Mucosa of stomach (tissue), 1 donor: ENCODE results near the gene FPR2.

Experiments
- H3K27me3 ChIP-seq: one replicate; pipeline ENCODE4 v1.7.0; 2013; ENCODE audit warnings: mild to moderate bottlenecking, low read length; ENCODE audit not compliant: control insufficient read depth, insufficient read depth
- H3K36me3 ChIP-seq: one replicate; pipeline ENCODE4 v1.7.0; 2013; ENCODE audit warnings: low read length; ENCODE audit not compliant: control insufficient read depth, insufficient read depth
- H3K4me1 ChIP-seq: one replicate; pipeline ENCODE4 v1.7.0; 2013; ENCODE audit warnings: mild to moderate bottlenecking, low read length; ENCODE audit not compliant: control insufficient read depth, insufficient read depth
- H3K4me3 ChIP-seq: one replicate; pipeline ENCODE4 v1.7.0; 2013; ENCODE audit warnings: low read length
- H3K9ac ChIP-seq: one replicate; pipeline ENCODE4 v1.7.0; 2013; ENCODE audit warnings: mild to moderate bottlenecking, low read length, moderate library complexity
- H3K9me3 ChIP-seq: one replicate; pipeline ENCODE4 v1.7.0; 2013; ENCODE audit warnings: mild to moderate bottlenecking, low read length, moderate library complexity; ENCODE audit not compliant: control insufficient read depth
- donor health status: Pancreatic carcinoma.

FPR2 gene

DNA sequence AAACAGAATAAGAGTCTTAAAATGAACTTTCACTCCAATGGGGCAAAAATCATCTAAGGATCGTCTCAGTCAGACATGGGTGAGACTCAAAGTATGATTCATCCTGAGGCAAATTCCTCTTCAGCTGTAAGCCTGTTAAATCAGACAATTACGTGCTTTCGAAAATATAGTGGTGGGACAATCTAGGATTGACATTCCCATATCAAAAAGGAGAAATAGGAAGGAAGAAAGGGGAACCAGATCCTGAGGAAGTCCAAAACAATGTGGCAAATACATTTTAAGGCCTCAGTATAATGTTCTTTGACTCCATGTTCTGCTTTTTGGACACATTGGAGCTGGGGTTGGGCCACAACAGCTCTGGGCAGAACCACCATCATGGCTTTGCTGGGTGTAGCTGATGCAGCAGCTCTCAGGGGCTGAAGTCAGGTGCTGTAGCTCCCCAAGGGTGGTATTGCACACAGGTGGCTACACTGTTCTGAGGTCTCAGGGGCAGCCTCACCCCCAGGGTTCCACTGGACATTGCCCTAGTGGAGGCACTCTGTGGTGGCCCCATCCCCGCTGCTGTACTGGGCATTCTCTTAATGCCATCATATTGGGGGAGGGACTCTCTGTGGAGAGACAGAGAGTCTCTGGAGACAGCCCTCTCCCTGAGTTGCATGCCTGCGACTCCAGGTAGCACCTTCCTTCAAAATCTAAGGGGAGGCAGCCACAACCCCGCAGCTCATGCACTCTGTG, 28.2 kb downstream of the FPR2 start:
- Histone ChIP-seq H3K4me3 (no peak overlapping the region), H3K9ac (no peak overlapping the region), H3K27me3 (no peaks in the 10 kb centered on the region), H3K4me1 (no peaks in the 10 kb centered on the region), H3K36me3 (no peaks in the 10 kb centered on the region), H3K9me3 (no peaks in the 10 kb centered on the region)

DNA sequence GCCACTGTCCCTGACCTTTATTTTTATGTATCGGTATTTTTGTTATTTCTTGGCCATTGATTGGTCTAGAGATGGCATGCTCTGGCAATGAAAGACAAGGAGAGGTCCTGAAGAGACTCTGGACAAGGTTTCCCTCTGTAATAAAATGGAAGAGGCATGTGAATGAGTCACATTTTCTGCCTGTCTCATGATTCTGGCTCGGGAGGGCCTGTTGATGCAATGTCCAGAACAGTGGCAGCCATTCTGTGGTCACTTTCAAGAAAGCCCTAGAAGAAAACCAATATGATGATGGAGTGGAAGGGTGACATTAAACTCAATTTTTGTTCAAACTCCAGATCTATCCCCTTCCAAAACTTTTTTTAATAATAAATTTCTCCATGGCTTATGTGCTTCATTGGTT, 32.0 kb downstream of the FPR2 start:
- no peaks in the 10 kb centered on the region for H3K36me3 ChIP-seq
- H3K9me3 ChIP-seq, result no peaks in the 10 kb centered on the region
- H3K27me3 ChIP-seq, result no peaks in the 10 kb centered on the region
- no peaks in the 10 kb centered on the region for H3K4me1 ChIP-seq
- no peak overlapping the region for H3K4me3 ChIP-seq
- no peak overlapping the region for H3K9ac ChIP-seq

GRCh38 chr19:51793994-51794393, 33.0 kb downstream of the FPR2 start:
- no peaks in the 10 kb centered on the region for H3K4me1 ChIP-seq
- no peaks in the 10 kb centered on the region for H3K27me3 ChIP-seq
- H3K4me3 ChIP-seq, result no peak overlapping the region
- H3K9me3 ChIP-seq, result no peaks in the 10 kb centered on the region
- H3K36me3 ChIP-seq, result no peaks in the 10 kb centered on the region
- no peak overlapping the region for H3K9ac ChIP-seq

GRCh38 chr19:51794885-51795490, 34.0 kb downstream of the FPR2 start, which contains the start of gene FPR3:
TSS of gene FPR3 (plus strand) at chr19:51795157. CDS start at chr19:51823749, 28,592 bp downstream.
- Histone ChIP-seq H3K4me1 (peaks cover 6% of the 10 kb centered on the region), H3K36me3 (no peaks in the 10 kb centered on the region), H3K9me3 (no peaks in the 10 kb centered on the region), H3K27me3 (no peaks in the 10 kb centered on the region), H3K9ac (no peak within 1 kb of the TSS), H3K4me3 (no peak within 1 kb of the TSS)

DNA sequence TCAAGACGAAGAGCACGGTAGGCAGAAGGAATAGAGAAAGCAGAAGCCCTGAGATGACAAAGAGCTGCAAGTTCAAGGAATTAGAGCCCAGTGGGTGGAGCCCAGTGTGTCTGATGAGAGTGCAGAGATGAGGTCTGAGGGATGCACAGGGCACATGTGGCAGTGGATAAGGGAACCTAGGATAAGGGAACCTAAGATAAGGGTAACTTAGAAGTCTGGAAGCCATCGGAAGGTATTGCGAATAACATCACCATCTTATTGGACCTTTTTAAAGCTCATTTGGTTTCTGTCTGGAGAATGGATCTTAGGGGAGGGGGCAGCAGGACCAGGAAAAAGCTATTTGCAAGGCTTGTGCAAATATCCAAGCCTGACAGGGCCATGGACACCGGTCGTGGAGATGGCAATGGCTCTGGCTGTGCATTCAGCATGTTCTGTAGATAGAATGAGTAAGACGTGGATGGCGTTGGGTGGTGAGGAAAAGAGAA, 35.3 kb downstream of the FPR2 start:
- peaks cover 6% of the 10 kb centered on the region for H3K4me1 ChIP-seq
- H3K9me3 ChIP-seq, result no peaks in the 10 kb centered on the region
- H3K36me3 ChIP-seq, result no peaks in the 10 kb centered on the region
- H3K4me3 ChIP-seq, result no peak overlapping the region
- H3K9ac ChIP-seq, result no peak overlapping the region
- no peaks in the 10 kb centered on the region for H3K27me3 ChIP-seq

DNA sequence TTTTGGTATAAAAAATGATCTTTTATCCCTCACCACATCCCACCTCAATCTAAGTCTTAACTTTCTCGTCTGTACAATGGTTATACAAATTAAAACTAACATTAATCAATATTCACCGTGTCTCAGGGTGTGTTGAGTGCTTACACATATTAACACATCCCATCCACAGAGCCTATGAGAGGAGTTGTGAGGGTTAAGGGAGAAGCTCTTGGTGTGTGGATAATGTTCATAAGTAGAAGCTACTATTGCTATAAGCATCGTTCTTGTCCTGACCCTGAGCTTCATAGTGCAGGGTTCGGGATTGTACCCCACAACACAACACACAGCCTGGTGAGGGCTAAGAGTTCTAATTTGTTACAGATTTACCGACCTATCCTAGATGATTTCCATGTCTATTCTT, 36.5 kb downstream of the FPR2 start:
- Histone ChIP-seq H3K36me3 (no peaks in the 10 kb centered on the region), H3K9me3 (no peaks in the 10 kb centered on the region), H3K4me1 (peaks cover 6% of the 10 kb centered on the region), H3K4me3 (no peak overlapping the region), H3K27me3 (no peaks in the 10 kb centered on the region), H3K9ac (no peak overlapping the region)

- Histone ChIP-seq H3K9ac (no peak overlapping the region), H3K36me3 (no peaks in the 10 kb centered on the region), H3K9me3 (no peaks in the 10 kb centered on the region), H3K27me3 (no peaks in the 10 kb centered on the region), H3K4me1 (peaks cover 6% of the 10 kb centered on the region), H3K4me3 (no peak overlapping the region)
These were observed 37.1 kb downstream of the FPR2 start for GRCh38 chr19:51798062-51798461.

DNA sequence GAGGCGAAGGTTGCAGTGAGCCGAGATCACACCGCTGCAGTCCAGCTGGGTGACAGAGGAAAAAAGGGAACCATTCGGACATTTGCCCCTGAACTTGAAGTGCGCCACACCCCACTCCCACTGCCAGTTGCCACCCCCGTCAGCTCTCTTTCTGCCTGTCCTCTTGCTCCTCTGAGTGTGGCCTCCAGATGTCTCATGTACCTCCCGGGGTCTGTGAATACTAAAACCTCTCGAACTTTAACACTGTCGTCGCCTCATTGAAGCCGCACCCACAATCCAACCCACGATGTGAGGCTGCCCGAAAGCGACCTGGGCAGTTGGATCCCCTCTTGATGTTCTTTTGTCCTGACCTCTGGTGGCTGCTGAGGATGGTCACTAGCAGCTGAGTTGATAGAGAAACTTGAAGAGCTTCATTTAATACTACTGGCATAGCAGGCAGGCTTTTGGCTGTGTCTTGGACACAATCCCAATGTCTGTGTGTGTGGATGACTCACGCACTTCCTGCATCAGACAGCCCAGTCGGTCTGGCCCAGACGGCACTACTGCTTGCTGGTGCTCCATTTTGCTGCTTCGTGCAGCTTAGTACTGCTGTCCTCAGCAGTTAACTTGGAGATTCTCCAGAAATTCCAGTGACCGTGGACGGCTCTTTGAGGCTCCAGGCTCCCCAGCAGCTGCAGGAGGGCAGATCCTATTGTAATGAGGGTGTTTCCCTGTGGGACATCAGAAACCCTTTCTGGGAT, 38.2 kb downstream of the FPR2 start:
- Histone ChIP-seq H3K4me3 (no peak overlapping the region), H3K9me3 (no peaks in the 10 kb centered on the region), H3K27me3 (no peaks in the 10 kb centered on the region), H3K36me3 (no peaks in the 10 kb centered on the region), H3K9ac (no peak overlapping the region), H3K4me1 (peaks cover 6% of the 10 kb centered on the region)

DNA sequence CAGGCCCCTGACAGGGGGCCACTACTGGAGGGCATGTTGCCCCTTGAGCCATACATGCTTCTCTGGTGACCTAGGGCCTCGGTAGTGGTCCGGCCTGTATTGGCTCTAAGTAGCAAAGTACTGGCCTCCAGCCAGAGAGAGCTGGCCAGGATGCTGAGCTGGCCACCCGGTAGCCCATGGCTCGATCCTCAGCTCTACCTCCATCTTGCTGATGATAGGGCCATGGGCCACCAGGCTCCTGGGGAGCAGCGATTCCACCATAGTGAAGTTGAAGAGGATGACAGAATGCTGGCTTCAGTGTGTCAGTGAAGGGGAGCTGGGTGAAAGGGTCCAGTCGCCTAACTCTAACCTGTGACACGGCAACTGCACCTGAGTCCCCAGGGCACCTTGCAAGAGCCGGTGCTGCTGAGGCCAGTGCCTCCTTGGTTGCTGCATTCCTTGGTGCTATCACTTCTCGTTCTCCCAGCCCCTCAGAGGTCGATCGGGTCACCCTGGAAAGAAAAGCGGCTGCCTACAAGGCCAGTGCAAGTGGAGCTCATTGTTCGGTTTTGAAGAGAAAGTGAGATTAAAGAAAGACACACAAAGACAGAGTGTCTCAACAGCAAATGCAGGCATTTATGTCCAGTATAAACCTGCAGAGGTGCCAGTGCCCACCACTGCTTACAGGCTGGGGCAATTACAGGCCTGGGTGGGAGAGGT, 38.9 kb downstream of the FPR2 start:
- Histone ChIP-seq H3K9ac (no peak overlapping the region), H3K4me3 (no peak overlapping the region), H3K27me3 (no peaks in the 10 kb centered on the region), H3K36me3 (no peaks in the 10 kb centered on the region), H3K4me1 (peaks cover 6% of the 10 kb centered on the region), H3K9me3 (no peaks in the 10 kb centered on the region)

- H3K9ac ChIP-seq, result no peak overlapping the region
These were observed 39.7 kb downstream of the FPR2 start for GRCh38 chr19:51800473-51801244.

DNA sequence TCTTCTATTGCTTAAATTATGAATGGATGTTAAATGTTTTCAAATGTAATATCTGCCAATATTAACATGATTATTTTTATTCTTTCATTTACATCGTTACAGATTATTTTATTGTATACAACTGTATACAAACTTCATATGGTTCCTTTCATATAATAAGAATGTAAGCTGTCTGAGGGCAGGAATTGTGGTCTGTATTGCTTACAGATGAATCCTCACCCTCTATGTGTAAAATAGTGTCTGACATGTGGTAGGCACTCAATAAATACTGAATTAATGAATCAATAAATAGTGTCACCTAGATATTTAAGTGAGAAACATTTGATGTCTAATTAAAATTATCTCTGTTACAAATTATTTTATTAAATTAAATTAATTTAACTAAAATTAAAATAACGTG, 41.8 kb downstream of the FPR2 start:
- H3K36me3 ChIP-seq, result no peaks in the 10 kb centered on the region
- no peak overlapping the region for H3K4me3 ChIP-seq
- no peaks in the 10 kb centered on the region for H3K27me3 ChIP-seq
- no peaks in the 10 kb centered on the region for H3K9me3 ChIP-seq
- H3K9ac ChIP-seq, result no peak overlapping the region
- H3K4me1 ChIP-seq, result peaks cover 6% of the 10 kb centered on the region

More at GRCh38 chr19:51800473-51801244, 39.7 kb downstream of the FPR2 start:
- H3K9me3 ChIP-seq, result no peaks in the 10 kb centered on the region
- H3K4me1 ChIP-seq, result peaks cover 6% of the 10 kb centered on the region
- no peaks in the 10 kb centered on the region for H3K27me3 ChIP-seq
- H3K36me3 ChIP-seq, result no peaks in the 10 kb centered on the region
- no peak overlapping the region for H3K4me3 ChIP-seq
